NB4 (cell line): ENCODE results near the gene KLHDC8A.
"Not testable (repeated sequence)": the region's sequence is repeated elsewhere in the genome, so short reads cannot be mapped to it uniquely, and the experiment has no call there.

Experiments used
- MAX ChIP-seq: IDR thresholded peaks from 2 replicates; pipeline ENCODE4 v1.6.1; 2011; ENCODE audit warnings: low read depth, low read length
- MYC ChIP-seq: IDR thresholded peaks from 2 replicates; pipeline ENCODE4 v1.6.1; 2011; ENCODE audit warnings: low read depth, low read length
- POLR2A ChIP-seq: IDR thresholded peaks from 2 replicates; pipeline ENCODE4 v1.6.1; 2011; ENCODE audit warnings: mild to moderate bottlenecking; ENCODE audit not compliant: insufficient read length; ENCODE audit errors: extremely low read depth
- TF ChIP-seq, protein P1 (sequence below): IDR thresholded peaks from one replicate; pipeline ENCODE4 v1.5.1; 2012; ENCODE audit warnings: low read depth, low read length

DNA sequence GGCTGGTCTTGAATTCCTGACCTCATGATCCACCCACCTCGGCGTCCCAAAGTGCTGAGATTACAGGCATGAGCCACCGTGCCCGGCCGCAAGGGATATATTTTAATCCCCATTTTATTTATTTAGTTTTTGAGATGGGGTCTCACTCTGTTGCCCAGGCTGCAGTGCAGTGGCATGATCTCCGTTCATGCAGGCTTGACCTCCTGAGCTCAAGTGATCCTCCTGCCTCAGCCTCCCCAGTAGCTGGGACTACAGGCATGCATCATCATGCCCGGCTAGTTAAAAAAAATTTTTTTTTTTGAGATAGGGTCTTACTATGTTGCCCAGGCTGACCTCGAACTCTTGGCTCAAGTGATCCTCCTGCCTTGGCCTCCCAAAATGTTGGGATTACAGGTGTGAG lies 8.4 kb upstream of the KLHDC8A start:
- TF ChIP-seq POLR2A, MAX, MYC: not testable (repeated sequence)
- TF ChIP-seq, protein P1, sequence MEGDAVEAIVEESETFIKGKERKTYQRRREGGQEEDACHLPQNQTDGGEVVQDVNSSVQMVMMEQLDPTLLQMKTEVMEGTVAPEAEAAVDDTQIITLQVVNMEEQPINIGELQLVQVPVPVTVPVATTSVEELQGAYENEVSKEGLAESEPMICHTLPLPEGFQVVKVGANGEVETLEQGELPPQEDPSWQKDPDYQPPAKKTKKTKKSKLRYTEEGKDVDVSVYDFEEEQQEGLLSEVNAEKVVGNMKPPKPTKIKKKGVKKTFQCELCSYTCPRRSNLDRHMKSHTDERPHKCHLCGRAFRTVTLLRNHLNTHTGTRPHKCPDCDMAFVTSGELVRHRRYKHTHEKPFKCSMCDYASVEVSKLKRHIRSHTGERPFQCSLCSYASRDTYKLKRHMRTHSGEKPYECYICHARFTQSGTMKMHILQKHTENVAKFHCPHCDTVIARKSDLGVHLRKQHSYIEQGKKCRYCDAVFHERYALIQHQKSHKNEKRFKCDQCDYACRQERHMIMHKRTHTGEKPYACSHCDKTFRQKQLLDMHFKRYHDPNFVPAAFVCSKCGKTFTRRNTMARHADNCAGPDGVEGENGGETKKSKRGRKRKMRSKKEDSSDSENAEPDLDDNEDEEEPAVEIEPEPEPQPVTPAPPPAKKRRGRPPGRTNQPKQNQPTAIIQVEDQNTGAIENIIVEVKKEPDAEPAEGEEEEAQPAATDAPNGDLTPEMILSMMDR = not testable (repeated sequence)
